Choroid plexus epithelial cell (primary cell): ENCODE results near the gene UGT2A1.

ENCODE experiments used
- DNase-seq: peaks from one replicate; pipeline ENCODE4 v3.0.0-alpha.2; 2010; ENCODE audit warnings: low read depth
- H3K4me3 ChIP-seq: 2 replicates; pipeline ENCODE4 v1.5.1; 2011; ENCODE audit warnings: low read depth, mild to moderate bottlenecking, control low read depth, low read length, moderate library complexity
- CTCF ChIP-seq: conservative IDR thresholded peaks from 2 replicates; pipeline ENCODE4 v1.5.1; 2011; ENCODE audit warnings: low read depth, mild to moderate bottlenecking, control low read depth, inconsistent platforms, low read length, moderate library complexity

The UGT2A1 gene

GRCh38 chr4:69658133-69658532 is 5.1 kb upstream of the UGT2A1 start:
- DNase-seq = no peak
- no peak for TF ChIP-seq CTCF
- no peak overlapping the region for H3K4me3 ChIP-seq

GRCh38 chr4:69656653-69657158 is 3.7 kb upstream of the UGT2A1 start:
- no peak for DNase-seq
- H3K4me3 ChIP-seq = no peak overlapping the region
- TF ChIP-seq CTCF = no peak

GRCh38 chr4:69650872-69651271 is 2.2 kb downstream of the UGT2A1 start:
- DNase-seq = no peak
- no peak overlapping the region for H3K4me3 ChIP-seq
- TF ChIP-seq CTCF = no peak

GRCh38 chr4:69649629-69650028 is 3.4 kb downstream of the UGT2A1 start:
- no peak overlapping the region for H3K4me3 ChIP-seq
- no peak for TF ChIP-seq CTCF
- DNase-seq = no peak

- no peak overlapping the region for H3K4me3 ChIP-seq
- no peak for TF ChIP-seq CTCF
- no peak for DNase-seq
Observed at GRCh38 chr4:69649207-69649606, 3.8 kb downstream of the UGT2A1 start.

GRCh38 chr4:69642961-69643360 is 10.1 kb downstream of the UGT2A1 start:
- DNase-seq = no peak
- no peak for TF ChIP-seq CTCF
- no peak overlapping the region for H3K4me3 ChIP-seq

GRCh38 chr4:69640289-69640688 is 12.8 kb downstream of the UGT2A1 start:
- no peak overlapping the region for H3K4me3 ChIP-seq
- no peak for TF ChIP-seq CTCF
- DNase-seq = no peak
